OCI-LY7 (cell line): Measurements from ENCODE around the gene TLNRD1. TPM values are rescaled to one million over a fixed set of nuclear protein-coding genes. Genes with fewer than 3 reads are reported as not detected.
"Not testable (repeated sequence)": the region's sequence is repeated elsewhere in the genome, so short reads cannot be mapped to it uniquely, and the experiment has no call there.

ENCODE experiments used
- BruUV-seq: library from RNA; stranded (reverse); fragments of 400-500 nt; replicated peaks from 2 replicates; lab custom pipeline; 2021; lab: Mats Ljungman, UMichigan
- CTCF ChIA-PET: fragments of 300-600 bp; sonication (Branson Sonifier 250); formaldehyde crosslinking; loops from one replicate; lab custom pipeline; 2022; ENCODE audit warnings: antibody characterized with exemption; ENCODE audit not compliant: unreplicated experiment; lab: Charles Lee
- POLR2A ChIA-PET: fragments of 300-600 bp; sonication (Branson Sonifier 250); formaldehyde crosslinking; loops from one replicate; lab custom pipeline; 2022; ENCODE audit warnings: antibody characterized with exemption; lab: Charles Lee
- DNase-seq: peaks from one replicate; pipeline ENCODE4 v3.0.0-alpha.2; 2015; ENCODE audit warnings: low spot score
- H2AFZ ChIP-seq: fragments of 200-600 bp; sonication (generic), shearing (Covaris generic); 2 replicates; pipeline ENCODE4 v1.6.1; 2014; ENCODE audit warnings: mild to moderate bottlenecking, antibody characterized with exemption, low read length, moderate library complexity
- H3K27ac ChIP-seq: fragments of 200-600 bp; sonication (generic); 2 replicates; pipeline ENCODE4 v1.5.1; 2014; ENCODE audit warnings: mixed run types, low read depth, mild to moderate bottlenecking, moderate library complexity, low read length, inconsistent platforms; ENCODE audit not compliant: poor library complexity, severe bottlenecking
- H3K36me3 ChIP-seq: fragments of 200-600 bp; sonication (generic); 2 replicates; pipeline ENCODE4 v1.6.1; 2014; ENCODE audit warnings: mild to moderate bottlenecking, antibody characterized with exemption, low read length, moderate library complexity, mixed read lengths; ENCODE audit not compliant: insufficient read depth
- H3K4me1 ChIP-seq: fragments of 200-600 bp; sonication (generic); 2 replicates; pipeline ENCODE4 v1.5.1; 2014; ENCODE audit warnings: mild to moderate bottlenecking, low read length; ENCODE audit not compliant: insufficient read depth, poor library complexity, severe bottlenecking
- H3K4me2 ChIP-seq: fragments of 200-600 bp; sonication (generic); 2 replicates; pipeline ENCODE4 v1.6.1; 2014; ENCODE audit warnings: mild to moderate bottlenecking, low read length
- H3K4me3 ChIP-seq: fragments of 200-600 bp; sonication (generic); 2 replicates; pipeline ENCODE4 v1.5.1; 2014; ENCODE audit warnings: mild to moderate bottlenecking, low read depth, low read length; ENCODE audit not compliant: poor library complexity, severe bottlenecking
- H3K79me2 ChIP-seq: fragments of 200-600 bp; sonication (generic); 2 replicates; pipeline ENCODE4 v1.6.1; 2016; ENCODE audit warnings: low read depth, mild to moderate bottlenecking, low read length, moderate library complexity, mixed read lengths; ENCODE audit not compliant: insufficient read depth
- H3K9me2 ChIP-seq: fragments of 200-600 bp; sonication (generic); 2 replicates; pipeline ENCODE4 v1.6.1; 2016; ENCODE audit warnings: mild to moderate bottlenecking, low read length, mixed read lengths; ENCODE audit not compliant: insufficient read depth
- H3K9me3 ChIP-seq: fragments of 200-600 bp; sonication (generic); 2 replicates; pipeline ENCODE4 v1.6.1; 2014; ENCODE audit warnings: mild to moderate bottlenecking, mixed run types, low read length, mixed read lengths
- H4K20me1 ChIP-seq: fragments of 200-600 bp; sonication (generic); 2 replicates; pipeline ENCODE4 v1.6.1; 2014; ENCODE audit warnings: mild to moderate bottlenecking, antibody characterized with exemption, low read length, moderate library complexity, mixed read lengths; ENCODE audit not compliant: insufficient read depth
- EZH2phosphoT487 ChIP-seq: fragments of 200-600 bp; sonication (generic); IDR thresholded peaks from 2 replicates; pipeline ENCODE4 v1.6.1; 2018; ENCODE audit warnings: low read depth, borderline replicate concordance, mild to moderate bottlenecking, mixed run types, antibody characterized with exemption, low read length, moderate library complexity, mixed read lengths
- intact Hi-C: fragments of 100-400 bp; cut with micrococcal nuclease; formaldehyde crosslinking; loops from one replicate; pipeline ENCODE4 v1.10.0; 2022; ENCODE audit not compliant: unreplicated experiment
- total RNA-seq, 2 experiments: library from RNA; depleted of rRNA in 1 of 2; stranded (reverse); fragments of >200 nt in 1 of 2; shearing (Covaris generic) in 1 of 2; gene quantifications; 2 replicates each; pipeline ENCODE4 v1.2.3, GENCODE V29; 2014 to 2022
- TF ChIP-seq, protein P1 (sequence below): fragments of 200-600 bp; sonication (generic); conservative IDR thresholded peaks from 2 replicates; pipeline ENCODE4 v1.5.1; 2014; ENCODE audit warnings: mild to moderate bottlenecking, antibody characterized with exemption, low read length, moderate library complexity, mixed read lengths

TLNRD1 gene
- total RNA-seq, 2 experiments from 2014 or later: 17.4 to 19.9 TPM

DNA sequence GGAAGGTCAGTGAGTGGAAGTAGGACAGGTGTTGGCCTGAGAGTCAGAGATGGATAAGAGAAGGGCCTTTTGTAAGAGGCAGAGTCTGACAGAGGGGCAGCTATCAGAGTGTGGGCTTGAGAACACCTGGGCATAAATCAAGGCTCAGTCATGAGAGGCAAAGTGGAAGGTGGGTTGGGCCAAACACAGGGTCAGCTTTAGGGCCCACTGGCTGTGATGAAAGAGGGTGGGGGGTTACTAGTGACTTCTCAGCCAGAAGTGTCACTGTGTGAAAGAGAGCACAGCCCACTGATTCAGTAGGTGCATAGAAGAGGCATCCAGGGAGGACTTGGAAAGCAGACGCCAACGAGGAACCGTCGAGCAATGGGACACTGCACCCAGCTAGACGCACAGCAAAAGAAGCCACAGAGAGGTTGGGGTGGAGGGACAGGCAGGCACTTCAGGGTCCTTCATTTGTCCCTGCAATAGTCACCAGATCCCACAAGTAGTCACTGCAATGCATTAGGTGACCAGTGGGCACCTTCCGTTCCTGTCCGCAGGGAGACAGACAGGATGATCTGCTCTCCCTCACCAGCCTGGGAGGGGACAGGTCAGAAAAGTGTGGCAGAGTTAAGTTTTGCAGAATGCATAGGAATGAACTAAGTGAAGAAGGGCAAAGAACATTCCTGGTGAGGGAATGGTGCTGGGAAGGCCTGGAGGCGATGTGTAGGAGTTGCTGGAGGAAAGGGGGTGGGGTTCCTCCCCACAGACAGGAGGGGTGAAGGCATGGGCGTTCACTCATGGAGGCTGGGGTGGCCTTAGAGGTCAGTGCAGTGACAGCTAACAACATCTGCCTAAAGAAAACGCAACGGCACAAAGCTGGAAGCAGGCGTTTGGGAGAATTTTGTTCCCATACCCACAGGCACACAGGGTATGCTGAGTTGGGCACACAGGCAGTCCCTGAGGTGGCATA lies 47.4 kb upstream of the TLNRD1 start:
- no peaks in the 10 kb centered on the region for H4K20me1 ChIP-seq
- no peak for DNase-seq
- no peaks in the 10 kb centered on the region for H3K36me3 ChIP-seq
- TF ChIP-seq, protein P1, sequence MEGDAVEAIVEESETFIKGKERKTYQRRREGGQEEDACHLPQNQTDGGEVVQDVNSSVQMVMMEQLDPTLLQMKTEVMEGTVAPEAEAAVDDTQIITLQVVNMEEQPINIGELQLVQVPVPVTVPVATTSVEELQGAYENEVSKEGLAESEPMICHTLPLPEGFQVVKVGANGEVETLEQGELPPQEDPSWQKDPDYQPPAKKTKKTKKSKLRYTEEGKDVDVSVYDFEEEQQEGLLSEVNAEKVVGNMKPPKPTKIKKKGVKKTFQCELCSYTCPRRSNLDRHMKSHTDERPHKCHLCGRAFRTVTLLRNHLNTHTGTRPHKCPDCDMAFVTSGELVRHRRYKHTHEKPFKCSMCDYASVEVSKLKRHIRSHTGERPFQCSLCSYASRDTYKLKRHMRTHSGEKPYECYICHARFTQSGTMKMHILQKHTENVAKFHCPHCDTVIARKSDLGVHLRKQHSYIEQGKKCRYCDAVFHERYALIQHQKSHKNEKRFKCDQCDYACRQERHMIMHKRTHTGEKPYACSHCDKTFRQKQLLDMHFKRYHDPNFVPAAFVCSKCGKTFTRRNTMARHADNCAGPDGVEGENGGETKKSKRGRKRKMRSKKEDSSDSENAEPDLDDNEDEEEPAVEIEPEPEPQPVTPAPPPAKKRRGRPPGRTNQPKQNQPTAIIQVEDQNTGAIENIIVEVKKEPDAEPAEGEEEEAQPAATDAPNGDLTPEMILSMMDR: no peak
- TF ChIP-seq EZH2phosphoT487: no peak
- H3K27ac ChIP-seq: no peak overlapping the region
- H3K9me3 ChIP-seq: no peaks in the 10 kb centered on the region
- H3K4me3 ChIP-seq: no peak overlapping the region
- H3K79me2 ChIP-seq: no peaks in the 10 kb centered on the region
- H3K4me1 ChIP-seq: no peaks in the 10 kb centered on the region
- POLR2A ChIA-PET: interaction anchor here (0.6 to 0.7 kb wide), 2 partner anchors 222 to 313 kb away, joined by 3 read pairs; no protein-coding TSS in a partner anchor
- CTCF ChIA-PET: no interaction called here
- no peaks in the 10 kb centered on the region for H3K9me2 ChIP-seq
- no peak overlapping the region for H3K4me2 ChIP-seq
- no peak overlapping the region for H2AFZ ChIP-seq
- intact Hi-C loops: no loop called here
- no TSS peak for BruUV-seq

DNA sequence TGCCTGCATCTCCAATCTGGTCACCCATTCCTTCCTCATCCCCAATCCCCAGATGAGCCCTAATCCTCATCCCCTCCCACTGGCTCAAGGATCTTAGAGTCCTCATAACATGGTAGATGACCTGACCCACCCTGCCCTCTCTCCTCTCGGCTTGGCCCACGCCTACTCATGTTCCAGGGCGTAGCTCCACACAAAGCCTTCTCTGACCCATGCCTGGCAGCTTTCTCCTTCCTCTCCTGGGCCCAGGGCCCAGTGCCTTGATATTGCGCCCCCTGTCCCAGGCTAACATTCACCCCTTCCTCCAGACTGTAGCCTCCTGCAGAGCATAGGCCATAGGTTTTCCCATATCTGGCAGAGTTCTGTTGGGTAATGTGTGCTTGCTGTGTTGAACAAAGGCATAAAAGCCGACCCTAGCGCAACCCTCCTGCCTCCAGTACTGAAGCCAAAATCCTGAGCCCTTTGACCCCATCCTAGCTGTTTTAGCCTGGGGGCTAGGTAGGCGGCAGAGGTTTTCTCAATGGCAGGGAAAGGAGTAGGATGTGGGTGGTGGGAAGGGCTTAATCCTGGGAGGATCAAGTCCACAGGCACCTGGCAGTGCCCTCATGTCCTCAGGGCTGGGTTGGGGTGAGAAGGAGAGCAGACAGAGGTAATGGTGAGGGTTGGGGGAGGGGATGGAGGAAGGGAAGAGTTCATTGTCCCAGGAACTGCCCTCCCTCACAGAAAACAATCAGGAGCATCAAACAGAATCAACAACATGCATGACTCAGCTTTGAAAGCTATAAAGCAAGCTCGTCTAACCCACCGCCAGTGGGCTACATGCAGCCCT lies 46.6 kb upstream of the TLNRD1 start:
- BruUV-seq: no TSS peak
- H3K4me3 ChIP-seq: no peak overlapping the region
- no peaks in the 10 kb centered on the region for H4K20me1 ChIP-seq
- no peak overlapping the region for H2AFZ ChIP-seq
- H3K79me2 ChIP-seq: no peaks in the 10 kb centered on the region
- ChIA-PET CTCF (interaction anchor here (0.6 kb wide), 1 partner anchor 137 kb away, joined by 3 read pairs; no protein-coding TSS in a partner anchor), POLR2A (interaction anchor here (0.5 to 0.7 kb wide), 2 partner anchors 166 to 221 kb away, joined by 3 read pairs; no protein-coding TSS in a partner anchor)
- no peaks in the 10 kb centered on the region for H3K9me2 ChIP-seq
- no peaks in the 10 kb centered on the region for H3K4me1 ChIP-seq
- no peaks in the 10 kb centered on the region for H3K36me3 ChIP-seq
- TF ChIP-seq, protein P1: no peak
- TF ChIP-seq EZH2phosphoT487: no peak
- no peaks in the 10 kb centered on the region for H3K9me3 ChIP-seq
- H3K27ac ChIP-seq: no peak overlapping the region
- DNase-seq: no peak
- no peak overlapping the region for H3K4me2 ChIP-seq
- intact Hi-C loops: no loop called here

DNA sequence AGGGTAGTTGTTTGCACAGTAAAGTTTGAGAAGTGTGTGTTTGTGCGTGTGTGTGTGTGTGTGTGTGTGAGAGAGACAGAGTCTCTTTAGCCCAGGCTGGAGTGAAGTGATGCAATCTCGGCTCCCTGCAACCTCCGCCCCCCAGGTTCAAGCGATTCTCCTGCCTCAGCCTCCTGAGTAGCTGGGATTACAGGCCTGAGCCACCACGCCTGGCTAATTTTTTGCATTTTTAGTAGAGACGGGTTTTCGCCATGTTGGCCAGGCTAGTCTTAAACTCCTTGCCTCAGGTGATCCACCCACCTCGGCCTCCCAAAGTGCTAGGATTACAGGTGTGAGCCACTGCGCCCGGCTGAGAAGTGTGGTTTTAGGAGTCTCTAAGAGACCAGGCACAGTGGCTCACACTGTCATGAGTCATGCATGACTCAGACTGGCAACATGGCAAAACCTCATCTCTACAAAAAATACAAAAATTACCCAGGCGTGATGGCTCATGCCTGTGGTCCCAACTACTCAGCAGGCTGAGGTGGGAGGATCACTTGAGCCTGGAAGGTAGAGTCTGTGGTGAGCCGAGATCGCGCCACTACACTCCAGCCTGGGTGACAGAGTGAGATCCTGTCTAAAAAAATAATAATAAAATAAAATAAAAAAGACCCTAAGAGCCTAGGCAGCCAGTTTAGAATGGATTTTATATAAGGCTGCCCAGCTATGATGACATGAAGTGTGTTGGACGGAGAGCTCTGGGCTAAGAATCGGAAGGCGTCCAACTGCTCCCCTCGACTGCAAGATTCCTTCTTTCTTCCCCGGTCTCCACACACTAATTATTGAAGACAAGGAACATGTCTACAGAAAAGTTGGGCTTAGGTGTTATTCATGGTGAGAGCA lies 44.9 kb upstream of the TLNRD1 start:
- H2AFZ ChIP-seq, DNase-seq, intact Hi-C loops, H3K9me3 ChIP-seq, BruUV-seq, H3K4me2 ChIP-seq, H3K9me2 ChIP-seq, H3K36me3 ChIP-seq, H4K20me1 ChIP-seq, H3K4me1 ChIP-seq, H3K79me2 ChIP-seq, CTCF ChIA-PET, H3K4me3 ChIP-seq, H3K27ac ChIP-seq: not testable (repeated sequence)
- POLR2A ChIA-PET: interaction anchor here (0.7 kb wide), 1 partner anchor 21 kb away, joined by 5 read pairs; no protein-coding TSS in a partner anchor
